ENCODE data around the gene KIAA1614.
A peak's percentile ranks its signal among the peaks of the same experiment; 100 is the strongest.

KIAA1614 gene, protein sequence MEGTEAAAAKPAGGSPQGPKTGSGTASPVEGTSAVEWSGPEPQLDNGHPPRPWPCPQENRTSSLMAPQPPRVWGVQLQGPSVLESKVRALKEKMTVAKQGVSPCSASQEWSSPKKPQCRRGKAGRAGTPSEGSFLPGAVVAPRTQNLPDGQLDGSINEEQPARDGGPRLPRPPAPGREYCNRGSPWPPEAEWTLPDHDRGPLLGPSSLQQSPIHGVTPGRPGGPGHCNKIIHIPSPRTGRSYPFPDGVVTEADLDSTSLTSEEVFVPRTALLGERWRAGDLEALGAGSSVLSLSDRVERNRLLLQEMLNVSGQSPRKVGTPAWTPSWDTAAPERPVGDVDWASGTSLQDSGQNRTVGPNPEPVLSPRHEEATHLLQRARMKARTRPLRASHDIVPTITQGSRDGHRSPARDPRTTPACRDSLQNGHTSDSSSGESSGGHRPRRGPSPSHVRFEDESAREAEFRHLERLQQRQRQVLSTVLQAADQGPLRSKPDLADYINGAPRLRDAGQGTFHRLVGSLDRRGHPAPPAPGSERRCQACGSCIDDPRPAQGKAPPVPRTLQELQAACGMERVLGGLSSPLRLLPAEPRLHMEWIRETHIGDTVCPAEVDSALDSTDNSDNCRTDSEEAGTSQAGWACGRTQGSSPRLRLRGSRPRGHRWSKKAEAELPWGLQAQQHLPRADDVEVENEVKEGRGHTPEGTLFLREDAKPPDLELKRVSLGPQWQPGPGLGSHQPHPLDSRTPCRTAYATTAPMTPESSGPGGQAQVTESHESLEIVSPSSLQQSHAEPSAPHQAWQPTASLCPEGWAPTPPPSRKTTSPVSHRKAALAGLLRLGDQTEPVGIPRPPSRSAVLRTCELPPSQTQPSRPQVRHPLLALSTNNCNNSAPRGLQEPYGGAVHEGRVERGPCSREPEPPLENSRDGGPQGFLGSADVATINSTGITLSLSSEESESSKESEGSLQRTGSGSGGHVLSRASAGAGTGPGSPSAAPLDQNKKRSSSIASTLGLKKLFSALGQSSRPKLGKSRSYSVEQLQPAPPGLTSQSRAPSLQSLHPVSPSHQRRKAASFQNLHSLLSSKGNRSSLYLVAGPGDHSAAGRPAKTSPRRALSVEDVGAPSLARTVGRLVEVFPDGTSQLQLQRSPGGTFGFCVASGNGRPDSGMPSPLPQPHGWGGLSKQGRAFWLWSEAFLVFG

DNA sequence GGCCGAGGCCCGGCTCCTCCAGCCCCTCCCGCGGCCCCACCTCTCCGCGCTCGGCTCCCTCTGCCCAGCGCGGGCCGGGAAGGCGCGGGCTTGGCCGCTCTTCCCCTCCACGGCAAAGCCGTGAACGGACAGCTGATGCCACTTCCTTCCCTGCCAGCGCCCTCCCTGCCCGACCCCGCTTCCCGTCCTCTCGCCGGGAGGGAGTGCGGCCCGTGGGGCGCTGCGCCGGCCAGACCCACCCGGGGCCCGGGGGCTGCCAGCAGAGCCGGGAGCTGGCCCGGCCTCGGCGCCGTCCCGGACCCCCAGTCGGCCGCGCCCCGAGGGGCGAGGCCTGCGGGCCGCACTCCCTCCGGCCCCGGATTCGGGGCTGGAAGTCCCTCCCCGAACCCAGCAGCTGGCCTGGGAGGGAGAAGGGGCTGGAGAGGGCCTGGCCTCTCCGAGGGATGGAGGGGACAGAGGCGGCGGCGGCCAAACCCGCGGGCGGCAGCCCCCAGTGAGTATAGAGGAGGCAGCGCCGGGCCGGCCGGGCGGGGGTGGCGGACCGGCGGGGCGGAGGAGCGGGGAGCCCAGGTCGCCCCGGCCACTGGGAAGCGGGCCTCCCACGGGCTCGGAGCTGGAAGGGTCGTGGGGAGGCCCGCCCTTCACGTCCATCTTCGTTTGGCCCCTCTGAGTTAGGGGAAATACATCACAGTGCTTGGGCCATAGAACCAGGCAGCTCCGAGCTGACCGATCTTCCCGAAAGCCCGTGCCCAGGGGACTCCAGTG, at the start of gene KIAA1614:
Gene KIAA1614 (plus strand): TSS at position 97 of the 765 bp plus-strand sequence. CDS start 347 bp downstream, at position 444.
- DNase-seq: no peak

DNA sequence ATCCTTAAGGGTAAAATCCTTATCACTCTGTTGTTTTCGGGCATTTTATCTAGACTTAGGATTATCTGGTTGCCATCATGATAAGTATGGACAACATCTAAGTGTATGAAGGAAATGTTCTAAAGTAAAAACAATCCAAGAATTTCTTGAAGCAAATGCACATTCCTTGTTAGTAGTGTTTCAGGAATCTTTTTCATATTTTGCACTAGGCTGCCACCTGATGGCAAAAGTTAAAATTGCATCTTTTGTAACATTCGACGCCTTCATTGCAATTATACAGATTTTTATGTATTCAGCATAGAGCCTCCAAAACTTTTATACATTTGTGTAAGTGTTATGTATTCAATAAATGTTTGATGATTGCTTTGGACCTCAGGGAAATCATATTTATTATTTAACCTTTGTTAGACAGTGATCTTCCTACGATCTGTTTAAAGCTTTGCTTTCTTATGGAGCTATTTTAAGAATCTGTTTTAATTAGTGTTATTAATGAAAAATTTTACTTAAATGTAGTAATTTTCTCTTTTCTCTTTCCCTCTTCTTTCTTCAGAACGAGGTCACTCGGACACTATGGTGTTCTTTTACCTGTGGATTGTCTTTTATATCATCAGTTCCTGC, 49.4 kb upstream of the KIAA1614 start:
- peak; percentile 84 for DNase-seq

DNA sequence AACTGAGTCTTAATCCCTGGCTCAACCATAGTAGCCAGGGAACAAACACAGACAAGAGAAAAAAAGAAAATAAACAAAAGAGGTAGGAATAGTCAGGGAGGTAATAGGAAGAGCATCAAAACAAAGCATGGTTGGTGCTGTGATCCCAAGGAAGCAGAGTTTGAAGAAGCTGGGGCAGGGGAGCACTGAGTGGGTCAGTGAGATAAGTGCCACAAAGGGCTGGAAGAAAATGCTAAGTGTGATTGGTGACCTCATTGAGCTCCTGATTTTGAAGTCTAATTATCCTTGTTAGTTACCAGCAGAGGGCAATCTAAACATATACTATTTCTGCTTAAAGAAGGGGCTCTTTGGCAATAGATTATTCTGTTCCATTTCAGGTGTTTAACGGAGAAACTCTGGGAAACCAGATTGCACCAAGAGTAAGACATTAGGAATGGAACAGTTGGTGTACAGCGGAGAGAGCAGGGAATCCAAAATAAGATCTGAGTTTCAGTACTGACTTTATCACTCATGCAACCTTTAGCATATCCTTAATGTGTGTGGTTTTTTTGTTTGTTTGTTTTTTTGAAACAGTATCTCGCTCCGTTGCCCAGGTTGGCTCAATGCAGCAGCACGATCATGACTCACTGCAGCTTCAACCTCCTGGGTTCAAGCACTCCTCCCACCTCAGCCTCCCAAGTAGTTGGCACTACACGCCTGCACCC, 30.7 kb upstream of the KIAA1614 start:
- peak; percentile 82 for DNase-seq

DNA sequence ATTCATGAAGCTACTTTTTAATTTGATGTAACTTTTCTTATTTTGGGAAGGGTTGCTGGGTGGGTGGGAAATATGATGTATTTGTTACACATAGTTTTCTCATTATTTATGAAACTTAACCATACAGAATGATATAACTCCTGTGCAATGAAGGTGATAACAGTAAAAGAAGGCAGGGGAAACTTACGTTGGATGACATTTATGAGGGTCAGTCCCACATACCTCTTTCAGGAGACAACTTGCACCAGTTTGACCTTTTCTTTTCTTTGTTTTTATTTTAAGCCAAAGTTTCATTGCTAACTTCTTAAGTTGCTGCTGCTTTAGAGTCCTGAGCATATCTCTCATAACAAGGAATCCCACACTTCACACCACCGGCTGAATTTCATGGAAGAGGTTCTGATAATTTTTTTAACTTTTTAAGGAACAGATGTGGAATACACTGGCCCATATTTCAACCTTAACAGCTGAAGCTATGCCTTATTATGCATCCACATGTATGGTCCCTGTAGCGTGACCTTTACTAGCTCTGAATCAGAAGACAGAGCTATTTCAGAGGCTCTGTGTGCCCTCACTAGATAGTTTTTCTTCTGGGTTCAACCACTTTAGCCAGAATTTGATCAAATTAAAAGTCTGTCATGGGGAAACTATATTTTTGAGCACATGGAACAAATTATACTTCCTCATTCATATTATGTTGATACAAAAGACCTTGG, 28.0 kb upstream of the KIAA1614 start:
- DNase-seq: no peak

DNA sequence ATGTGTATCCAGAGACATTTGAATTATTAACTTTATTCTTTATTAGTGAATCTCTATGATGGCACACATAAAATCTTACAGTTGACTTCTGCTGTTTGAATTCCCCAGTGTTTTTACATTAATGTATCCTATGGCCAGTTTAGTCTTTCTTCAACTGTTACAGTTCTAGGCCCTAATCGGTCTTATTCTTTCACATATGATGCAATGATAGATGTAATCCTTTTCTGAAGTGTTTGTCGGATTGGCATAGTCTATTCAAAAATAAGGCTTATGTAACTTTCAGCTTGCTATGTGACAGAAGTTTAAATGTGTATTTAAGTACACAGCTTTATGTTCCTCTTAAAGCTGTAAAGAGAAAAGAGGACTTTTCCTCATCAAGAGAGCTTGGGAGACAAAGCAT, 26.4 kb upstream of the KIAA1614 start:
- no peak for DNase-seq

DNA sequence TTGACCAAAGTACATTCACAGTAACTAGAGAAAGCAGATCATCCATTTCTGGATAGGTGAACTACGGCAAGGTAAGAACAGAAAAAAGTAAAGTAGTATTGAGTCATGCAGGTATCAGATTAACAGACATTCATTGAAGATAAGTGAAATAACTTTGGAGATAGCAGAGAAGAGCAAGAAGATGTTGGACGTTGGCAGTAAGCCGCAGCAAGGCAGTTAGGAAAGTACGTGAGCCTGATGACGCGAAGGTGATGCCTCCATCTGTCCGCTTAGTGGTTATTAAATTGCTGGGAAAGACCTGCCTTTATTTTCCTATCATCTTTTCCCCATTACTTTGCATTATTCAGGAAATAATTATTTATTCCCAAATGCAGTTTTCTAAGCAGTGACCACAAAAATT, 24.9 kb upstream of the KIAA1614 start:
- DNase-seq: no peak

DNA sequence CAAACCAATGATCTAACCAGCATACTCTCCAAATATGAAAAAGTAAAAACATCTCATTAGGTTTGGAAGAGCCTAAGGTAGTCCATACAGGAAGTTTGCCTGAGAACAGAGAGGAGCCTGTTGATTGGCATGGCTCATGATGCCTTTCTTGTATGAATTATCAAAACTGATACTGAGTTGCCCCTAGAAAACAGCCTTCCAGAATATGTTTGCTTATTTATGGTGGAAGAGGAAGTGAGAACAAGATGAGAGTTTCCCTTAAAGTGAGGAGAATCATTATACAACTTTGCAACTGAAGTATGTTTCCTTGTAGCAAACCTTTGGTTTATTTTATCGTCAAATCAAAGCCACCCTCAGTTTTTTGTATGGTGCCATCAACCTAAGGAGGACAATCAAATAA, 23.8 kb upstream of the KIAA1614 start:
- no peak for DNase-seq

DNA sequence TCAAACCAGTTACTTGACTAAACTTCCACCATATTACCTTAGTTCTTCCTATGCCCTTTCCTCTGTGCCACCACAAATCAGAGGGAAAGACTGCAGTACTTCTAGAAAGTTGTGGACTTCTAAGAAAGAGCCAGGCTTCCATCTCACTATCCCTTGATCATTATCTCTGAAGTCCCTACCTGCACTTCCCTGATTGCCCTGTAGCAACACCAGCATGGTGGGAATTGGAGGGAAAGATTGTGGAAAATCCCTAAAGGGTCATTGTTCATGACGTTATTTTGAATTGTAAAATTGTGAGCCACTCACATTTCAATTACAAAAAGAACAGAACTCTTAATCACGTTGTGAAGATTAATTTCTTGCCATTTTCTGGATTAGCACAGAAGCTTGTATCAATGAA, 23.4 kb upstream of the KIAA1614 start:
- no peak for DNase-seq

DNA sequence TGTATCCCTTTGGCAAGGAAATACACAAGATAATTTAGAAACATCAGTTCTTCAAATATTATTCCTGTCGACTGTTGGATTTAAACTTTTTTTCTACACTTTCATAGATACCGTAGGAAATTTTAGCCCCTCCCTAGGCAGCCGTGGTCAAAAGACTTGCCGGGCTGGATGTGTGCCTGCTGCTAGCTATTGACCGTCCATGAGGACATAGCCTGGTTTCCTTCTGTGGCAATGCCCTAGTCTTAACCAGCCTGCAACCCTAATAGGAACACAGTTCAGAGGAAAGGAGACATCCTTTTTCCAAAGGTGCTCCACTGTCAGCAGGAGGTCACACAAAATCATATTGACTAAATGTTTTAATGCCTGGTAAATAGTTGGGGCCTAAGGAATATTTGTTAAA, 20.4 kb upstream of the KIAA1614 start:
- DNase-seq: no peak

DNA sequence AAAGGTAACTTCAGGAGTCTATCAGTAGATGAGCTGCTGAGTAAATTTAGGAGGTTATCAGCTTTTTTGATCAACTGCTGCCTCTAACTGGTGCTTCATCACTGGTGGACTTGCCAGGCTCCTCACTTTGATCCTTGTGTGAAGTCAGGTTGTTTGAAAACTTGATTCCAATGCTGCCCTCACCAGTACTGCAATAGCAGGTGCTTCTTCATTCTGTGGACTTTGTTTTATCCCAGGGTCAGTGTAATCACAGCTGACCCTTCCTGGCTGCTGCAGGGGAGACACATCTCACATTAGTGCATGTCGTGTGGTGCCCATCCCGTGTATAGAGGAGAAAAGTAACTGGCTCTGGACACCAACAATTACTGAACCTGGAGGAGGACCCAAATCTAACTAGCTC, 20.0 kb upstream of the KIAA1614 start:
- no peak for DNase-seq

DNA sequence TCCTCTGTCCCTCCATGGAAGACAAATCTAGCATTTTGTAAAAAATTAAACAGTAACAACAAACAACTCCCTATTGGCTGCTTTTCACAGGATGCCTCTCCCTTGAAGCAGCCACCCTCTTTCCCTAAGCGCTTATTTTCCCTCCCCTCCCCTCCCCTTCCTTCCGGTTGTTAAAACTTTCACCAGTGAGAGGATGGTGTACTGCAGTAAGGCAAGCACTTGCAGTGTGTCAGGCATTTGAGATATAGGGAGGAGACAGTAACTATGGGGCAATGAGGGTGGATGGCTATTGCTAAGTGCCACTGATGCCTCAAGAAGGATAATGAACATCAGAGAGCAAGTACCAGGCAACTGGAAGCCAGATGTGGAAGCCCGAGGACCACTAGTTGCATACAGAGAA, 19.1 kb upstream of the KIAA1614 start:
- no peak for DNase-seq

DNA sequence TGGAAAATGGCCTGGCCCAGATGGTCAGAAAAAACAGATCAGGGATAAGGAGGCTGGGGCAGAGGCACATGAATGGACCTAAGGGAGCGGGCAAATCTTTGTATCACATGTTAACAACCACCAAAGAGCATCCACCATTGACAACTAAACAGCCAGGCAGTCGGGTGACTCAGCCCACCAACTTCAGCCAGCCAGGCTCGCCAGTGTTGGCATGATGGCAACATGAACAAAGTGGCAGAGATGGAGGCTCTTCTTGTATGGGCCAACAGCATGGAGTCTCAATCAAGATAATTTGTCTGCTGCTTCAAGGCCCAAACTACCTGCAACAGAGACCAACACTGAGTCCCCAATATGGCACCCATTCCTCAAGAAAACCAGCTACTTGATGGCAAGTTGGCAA, 16.5 kb upstream of the KIAA1614 start:
- no peak for DNase-seq

DNA sequence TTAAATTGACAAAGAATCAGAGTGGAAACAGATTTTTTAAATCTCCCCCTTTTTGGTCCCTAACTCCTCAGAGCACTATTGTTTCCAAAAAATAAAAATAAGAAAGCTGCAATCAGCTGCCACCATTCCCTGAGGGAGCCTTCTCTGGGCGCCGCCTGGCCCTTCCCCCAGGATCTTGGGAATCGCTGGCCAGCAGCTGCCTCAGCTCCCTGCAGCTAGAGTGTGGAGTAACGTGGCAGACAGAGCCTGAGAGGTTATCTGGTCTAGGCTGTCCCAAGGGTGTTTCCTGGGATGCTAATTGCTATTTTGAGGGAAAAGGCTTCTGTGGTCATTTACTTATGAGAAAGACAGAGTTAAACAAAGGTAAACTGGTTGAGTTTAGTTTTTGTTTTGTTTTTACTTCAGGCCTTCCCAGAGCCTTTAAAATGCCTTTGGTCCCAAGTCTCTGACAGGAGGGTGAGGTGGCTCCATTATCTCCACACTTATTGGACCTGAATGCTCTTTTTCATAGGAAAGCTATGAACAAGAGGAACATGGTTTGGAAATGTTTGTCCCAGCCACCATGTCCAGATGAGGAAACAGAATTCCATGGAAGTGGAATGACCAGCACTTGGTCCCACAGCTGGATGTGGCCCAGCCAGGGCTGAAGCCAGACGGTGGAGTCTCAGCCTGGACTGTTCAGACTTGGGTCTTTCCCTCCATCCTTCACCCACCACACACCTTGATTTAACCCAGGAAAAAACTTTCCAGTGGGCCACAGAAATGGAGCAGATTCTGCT, 14.1 kb upstream of the KIAA1614 start:
- no peak for DNase-seq

DNA sequence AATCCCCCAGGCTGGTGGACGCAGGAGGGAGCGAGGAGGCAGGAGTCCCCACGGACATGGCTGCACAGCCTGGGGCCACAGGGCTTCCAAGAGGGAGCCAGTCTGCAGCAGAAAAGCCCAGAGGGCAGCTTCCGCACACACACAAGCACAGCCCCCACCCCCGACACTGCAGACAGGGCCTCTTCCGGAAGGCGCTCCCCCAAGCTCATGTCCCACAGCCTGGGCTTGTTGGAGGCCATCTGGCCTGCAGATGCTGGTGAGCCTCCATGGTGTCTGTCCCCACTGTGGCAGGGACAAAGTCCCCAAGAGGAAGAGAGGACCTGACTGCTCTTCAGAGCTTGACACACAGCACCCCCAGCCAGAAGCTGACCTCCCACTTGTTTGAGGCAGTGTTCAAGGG, 13.4 kb upstream of the KIAA1614 start:
- DNase-seq: no peak

DNA sequence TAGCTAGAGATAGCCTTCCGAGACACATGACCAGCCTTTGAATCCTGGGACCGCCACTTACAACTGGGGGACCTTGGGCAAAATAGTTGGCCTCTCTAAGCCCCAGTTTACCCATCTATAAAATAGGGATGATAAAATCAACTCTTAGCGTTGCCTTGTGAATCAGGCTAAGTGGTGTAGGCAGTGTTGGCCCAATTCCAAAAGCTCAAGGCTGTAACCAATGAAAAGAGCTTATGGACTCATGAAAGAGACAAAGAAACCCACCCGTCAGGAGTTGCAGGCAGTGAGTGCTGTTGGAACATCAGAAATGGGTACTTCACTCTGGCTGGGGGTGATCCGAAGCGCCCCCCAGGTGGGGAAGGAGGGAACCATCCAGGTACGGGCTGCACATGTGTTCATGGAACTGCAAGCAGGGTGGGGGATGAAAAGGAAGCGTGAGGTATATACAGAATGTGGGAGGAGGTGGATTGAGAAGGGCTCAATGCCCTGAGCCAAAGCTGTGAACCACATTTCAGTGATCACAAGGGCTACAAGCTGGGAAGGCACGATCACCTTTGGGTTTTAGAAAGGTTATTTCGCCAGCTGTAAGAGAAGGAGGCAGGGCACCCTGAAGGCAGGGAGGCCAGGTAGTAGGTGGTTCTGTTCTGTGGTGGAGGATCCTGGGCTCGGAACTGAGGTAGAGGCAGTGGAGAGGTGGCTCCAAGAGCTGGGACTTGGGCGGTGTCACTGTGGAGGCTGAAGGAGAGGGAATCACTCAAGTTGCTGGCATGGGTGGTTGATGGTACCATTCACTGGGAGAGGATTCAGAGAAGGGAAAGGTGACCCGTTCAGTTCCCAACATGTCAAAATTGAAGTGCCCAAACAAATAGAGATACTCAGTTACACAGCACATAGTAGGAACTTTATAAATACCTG, 11.4 kb upstream of the KIAA1614 start:
- no peak for DNase-seq

DNA sequence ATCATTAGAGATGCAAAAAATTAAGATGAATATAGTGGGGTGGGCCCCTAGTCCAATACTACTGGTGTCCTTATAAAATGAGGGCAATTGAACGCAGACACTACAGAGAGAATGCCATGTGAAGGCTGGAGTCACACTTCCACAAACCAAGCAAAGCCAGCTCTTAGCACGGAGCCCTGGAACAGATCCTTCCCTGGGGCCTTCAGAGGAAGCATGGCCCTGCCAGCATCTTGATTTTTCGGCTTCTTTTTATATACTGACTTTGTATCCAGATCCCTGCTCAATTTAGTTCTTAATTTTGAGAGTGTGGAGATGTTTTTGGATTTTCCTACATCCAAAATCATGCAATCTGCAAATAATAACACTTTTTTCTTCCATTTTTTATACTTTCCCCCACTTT, 10.2 kb upstream of the KIAA1614 start:
- DNase-seq: no peak

DNA sequence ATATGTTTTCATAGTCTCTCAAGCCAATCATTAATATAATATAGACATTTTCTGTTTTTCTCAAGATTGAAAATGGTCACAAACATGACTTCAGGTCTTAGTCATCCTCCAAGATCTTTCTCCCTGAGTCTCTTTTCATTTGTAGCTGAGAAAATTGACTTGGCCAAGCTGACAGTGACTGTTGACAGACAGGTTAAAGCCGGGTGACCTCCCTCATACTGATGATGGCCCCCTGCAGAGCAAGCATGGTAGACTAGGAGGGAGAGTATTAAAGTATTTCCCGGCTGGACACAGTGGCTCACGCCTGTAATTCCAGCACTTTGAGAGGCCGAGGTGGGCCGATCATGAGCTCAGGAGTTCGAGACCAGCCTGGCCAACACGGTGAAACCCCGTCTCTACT, 6.8 kb upstream of the KIAA1614 start:
- DNase-seq: no peak

DNA sequence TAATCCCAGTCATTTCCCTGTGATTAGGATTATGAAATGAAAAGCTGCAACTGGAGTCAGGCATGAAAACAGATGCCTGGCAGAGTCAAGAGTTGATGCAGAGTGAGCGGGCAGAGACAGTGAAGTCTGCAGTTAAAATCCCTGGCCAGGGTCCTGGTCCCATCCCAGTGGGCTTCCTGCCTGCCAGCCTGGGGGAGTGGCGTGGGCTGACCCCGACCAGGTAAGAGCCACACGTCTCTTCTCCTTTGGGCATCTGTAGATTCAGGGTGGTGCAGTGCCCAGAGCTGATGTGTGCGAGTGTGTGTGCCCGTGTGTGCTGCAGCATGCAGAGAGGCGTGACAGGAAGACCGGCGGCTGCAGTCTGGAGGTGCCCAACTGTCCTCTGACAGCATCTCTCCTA, 6.2 kb upstream of the KIAA1614 start:
- DNase-seq: no peak
